NCI-H1694 treated with DMSO at 0.1 percent for 48 hours (cell line): ENCODE data around the gene PIK3R5.
"Not testable (repeated sequence)": the region's sequence is repeated elsewhere in the genome, so short reads cannot be mapped to it uniquely, and the experiment has no call there.

ENCODE experiments used
- DNase-seq: peaks from one replicate; lab custom pipeline; 2025; lab: John Stamatoyannopoulos, UW

PIK3R5 gene

GRCh38 chr17:8859027-8859803 is 106.3 kb downstream of the PIK3R5 start:
- no peak for DNase-seq

GRCh38 chr17:8857919-8858318 is 107.6 kb downstream of the PIK3R5 start:
- DNase-seq = no peak

DNA sequence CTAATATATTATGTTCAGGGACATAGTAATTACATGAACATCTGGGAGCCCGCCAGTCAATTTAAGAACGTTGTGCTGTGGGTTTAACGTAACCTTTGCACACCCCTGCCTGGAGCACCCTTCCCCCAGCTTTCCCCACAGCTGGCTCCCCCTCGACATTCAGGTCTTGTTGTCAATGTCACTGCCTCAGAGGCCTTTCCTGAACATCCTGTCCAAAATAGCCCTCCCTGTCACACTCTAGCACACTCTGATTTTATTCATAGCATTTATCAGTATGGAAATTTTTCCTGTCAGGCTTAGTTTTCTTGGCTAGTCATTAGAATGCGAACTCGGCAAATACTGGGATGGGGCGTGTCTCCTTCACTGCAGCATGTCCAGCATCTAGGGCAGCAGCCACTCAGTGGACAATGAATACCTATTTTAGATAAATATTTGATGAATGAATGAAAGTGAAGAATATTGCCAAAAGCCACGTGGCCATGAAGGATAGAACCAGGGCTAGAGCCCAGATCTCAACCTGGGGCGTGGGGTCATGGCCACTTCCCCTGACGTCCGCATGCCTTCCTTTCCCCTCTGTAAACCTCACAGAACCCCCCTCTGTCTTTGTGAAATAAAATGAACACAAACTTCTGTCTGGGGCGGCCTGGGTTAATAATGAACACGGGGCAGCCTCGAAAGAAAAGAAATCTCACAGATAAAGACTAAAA is 108.5 kb downstream of the PIK3R5 start:
- peak; percentile 54 for DNase-seq

GRCh38 chr17:8856205-8856603 is 109.3 kb downstream of the PIK3R5 start:
- not testable (repeated sequence) for DNase-seq

DNA sequence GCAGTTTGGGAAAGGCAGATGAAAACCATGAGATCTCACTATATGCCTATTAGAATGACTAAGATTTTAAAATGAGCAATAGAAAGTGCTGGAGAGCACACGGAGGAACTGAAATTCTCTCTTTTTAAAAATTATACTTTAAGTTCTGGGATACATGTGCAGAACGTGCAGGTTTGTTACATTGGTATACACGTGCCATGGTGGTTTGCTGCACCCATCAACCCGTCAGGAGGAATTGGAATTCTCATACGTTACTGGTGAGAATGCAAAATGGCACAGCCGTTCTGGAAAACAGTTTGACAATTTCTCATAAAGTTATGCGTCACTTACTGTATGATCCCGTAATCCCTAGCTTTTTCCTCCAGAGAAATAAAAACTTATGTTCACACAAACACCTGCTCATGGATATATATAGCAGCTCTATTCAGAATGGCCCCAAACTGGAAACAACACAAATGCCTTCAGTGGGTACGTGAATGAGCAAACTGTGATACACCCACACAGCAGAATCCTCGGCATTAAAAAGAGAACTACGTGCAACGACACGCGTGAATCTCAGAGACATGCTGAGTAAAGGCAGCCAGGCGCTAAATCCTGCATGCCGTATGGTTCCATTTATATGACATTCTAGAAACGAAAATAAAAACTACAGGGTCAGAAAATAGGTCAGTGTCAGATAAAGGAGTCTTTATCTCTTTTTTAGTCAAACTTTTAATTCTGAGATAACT is 109.9 kb downstream of the PIK3R5 start:
- no peak for DNase-seq

DNA sequence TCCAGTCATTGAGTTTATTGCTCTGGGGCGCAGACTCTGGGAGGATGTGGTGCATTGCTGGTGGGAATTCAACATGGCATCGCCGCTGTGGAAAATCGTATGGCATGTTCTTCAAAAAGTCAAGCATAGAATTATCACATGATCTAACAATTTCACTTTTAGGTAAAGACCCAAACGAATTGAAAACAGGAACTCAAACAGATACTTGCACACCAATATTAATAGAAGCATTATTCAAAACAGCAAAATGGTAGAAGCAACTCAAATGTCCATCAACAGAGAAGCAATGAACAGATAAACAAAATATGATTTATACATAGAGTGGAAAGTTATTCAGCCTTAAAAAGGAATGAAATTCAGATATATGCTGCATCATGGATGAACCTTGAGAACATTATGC is 113.9 kb downstream of the PIK3R5 start:
- no peak for DNase-seq

GRCh38 chr17:8849311-8850041 is 116.0 kb downstream of the PIK3R5 start:
- DNase-seq = no peak

- no peak for DNase-seq
These were observed 117.6 kb downstream of the PIK3R5 start for GRCh38 chr17:8847891-8848290.

GRCh38 chr17:8846768-8847211 is 118.7 kb downstream of the PIK3R5 start:
- DNase-seq = no peak

- no peak for DNase-seq
These were observed 121.0 kb downstream of the PIK3R5 start for GRCh38 chr17:8844229-8845218.

DNA sequence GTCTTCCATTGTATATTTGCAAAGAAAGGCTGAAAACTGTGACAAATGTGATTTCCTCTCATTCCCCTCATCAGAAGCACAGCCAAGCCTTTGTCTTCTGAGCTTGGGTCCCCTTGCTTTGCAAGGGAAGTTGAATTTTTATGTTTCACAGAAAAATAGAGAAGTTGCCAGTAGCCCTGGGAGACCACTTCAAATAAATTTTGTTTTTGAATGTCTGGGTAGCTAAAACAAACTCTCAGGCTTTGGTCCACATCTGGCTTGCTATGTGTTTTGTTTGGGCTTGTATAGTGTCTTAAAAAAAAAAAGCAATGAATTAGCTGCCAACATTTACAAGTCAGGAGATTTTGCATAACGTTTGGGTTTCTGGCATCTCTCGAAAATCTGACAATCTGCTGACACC is 122.2 kb downstream of the PIK3R5 start:
- no peak for DNase-seq

DNA sequence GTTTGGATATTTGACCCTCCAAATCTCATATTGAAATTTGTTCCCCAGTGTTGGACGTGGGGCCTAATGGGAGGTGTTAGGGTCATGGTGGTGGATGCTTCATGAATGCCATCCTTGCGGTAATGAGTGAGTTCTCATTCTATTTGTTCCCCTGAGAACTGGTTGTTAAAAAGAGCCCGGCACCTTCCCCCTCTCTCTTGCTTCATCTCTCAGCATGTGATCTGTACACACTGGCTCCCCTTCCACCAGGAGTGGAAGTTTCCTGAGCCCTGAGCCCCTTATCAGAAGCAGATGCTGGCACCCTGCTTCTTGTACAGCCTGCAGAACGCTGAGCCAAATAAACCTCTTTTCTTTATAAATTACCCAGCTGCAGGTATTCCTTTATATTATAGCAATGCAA is 123.7 kb downstream of the PIK3R5 start:
- no peak for DNase-seq

- no peak for DNase-seq
These were observed 126.0 kb downstream of the PIK3R5 start for GRCh38 chr17:8839410-8839935.

GRCh38 chr17:8838551-8839095 is 126.9 kb downstream of the PIK3R5 start:
- no peak for DNase-seq

DNA sequence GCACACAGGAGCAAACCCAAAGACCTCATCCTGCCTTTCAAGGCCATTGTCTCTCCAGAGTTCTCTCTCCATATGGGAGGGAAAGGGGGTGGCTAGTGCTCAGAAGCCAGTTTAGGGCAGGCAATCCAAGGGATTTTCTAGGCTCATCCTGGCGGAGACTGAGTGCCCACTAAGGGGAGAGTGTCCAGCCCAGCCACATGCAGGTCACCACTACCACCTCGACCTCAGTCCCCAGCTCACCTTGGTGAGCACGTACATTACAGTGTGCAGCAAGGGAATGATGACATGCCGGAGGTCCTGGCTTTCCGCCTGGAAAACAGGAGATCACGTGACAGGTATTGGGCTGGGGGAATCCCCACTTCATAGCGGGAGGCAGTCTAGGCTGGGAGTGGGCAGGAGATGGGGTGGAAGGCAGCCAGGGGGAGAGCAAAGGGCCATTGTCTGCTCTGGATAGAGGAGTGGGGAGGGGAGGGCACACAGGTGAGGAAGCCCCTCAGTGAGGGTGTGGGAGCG is 127.9 kb downstream of the PIK3R5 start:
- DNase-seq = no peak

GRCh38 chr17:8836821-8837562 is 128.5 kb downstream of the PIK3R5 start:
- DNase-seq = no peak

DNA sequence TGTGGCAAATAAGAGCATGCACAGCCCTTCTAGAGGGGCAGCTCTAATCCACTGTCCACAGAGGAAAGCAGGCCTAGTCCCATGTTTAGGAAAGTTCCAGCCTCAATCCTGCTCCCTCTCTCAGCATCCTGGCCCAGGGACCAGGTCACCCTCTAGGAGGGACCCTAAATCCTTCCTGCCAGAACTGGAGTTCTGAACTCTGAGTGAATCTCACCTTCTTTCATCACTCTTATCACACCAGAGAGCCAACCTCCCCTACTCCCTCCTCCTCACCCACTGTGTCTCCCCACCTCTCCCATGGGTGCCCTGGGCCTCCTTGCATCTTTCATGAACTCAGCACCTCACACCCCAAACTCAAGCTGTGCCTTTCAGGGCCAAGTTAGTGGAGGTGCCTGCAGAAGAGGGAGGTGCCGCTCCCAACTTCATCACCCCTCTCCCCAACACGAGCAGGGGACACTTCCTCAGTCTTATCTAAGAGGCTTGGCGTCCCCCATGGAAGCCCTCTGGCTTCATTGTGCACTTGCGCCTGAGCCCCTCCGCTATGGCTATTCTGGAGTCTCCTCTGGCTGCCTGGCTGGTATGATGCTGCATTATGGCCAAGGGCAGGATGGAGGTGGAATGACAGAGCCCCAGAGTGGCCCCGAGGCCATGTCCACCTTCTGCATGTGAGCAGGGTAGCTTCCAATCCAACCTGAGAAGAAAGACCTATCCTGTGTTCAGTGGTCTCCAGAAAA is 129.7 kb downstream of the PIK3R5 start:
- no peak for DNase-seq

- no peak for DNase-seq
These were observed 130.4 kb downstream of the PIK3R5 start for GRCh38 chr17:8835106-8835505.
